H1 (cell line): ENCODE measurements around the gene THAP4. TPM values are rescaled to one million over a fixed set of nuclear protein-coding genes. Genes with fewer than 3 reads are reported as not detected.

Experiments used
- CTCF ChIA-PET: fragments of 300-600 bp; sonication (Branson Sonifier 250); formaldehyde crosslinking; loops from one replicate; lab custom pipeline; 2021; ENCODE audit not compliant: partially characterized antibody; lab: Charles Lee
- POLR2A ChIA-PET: fragments of 300-600 bp; sonication (Branson Sonifier 250); formaldehyde crosslinking; loops from one replicate; lab custom pipeline; 2021; ENCODE audit warnings: inconsistent platforms; ENCODE audit not compliant: partially characterized antibody; lab: Charles Lee
- DNase-seq, 2 experiments: peaks; one replicate each; pipeline versions ENCODE4 v3.0.0 to v3.0.0-alpha.2; 2010 to 2022; ENCODE audit warnings: low spot score in 2 of 2, low read depth in 1 of 2, mixed read lengths in 1 of 2
- FAIRE-seq: peaks from 2 replicates; lab custom pipeline; 2011; peaks lifted over from hg19 to GRCh38; lab: Jason Lieb, UNC
- H2AFZ ChIP-seq: 2 replicates; pipeline ENCODE4 v1.8.1; 2012; ENCODE audit warnings: low read length, inconsistent platforms
- H2AK5ac ChIP-seq: 2 replicates; pipeline ENCODE4 v1.6.1; 2013; ENCODE audit warnings: low read depth, low read length
- H2BK120ac ChIP-seq: replicated peaks from 2 replicates; pipeline ENCODE3; 2013; ENCODE audit warnings: low read depth, low read length, inconsistent platforms
- H2BK12ac ChIP-seq: 2 replicates; pipeline ENCODE4 v1.6.1; 2013; ENCODE audit warnings: low read depth, low read length
- H2BK15ac ChIP-seq: 2 replicates; pipeline ENCODE4 v1.6.1; 2013; ENCODE audit warnings: low read length
- H2BK20ac ChIP-seq: 2 replicates; pipeline ENCODE4 v1.6.1; 2013; ENCODE audit warnings: low read length
- H2BK5ac ChIP-seq: 2 replicates; pipeline ENCODE4 v1.6.1; 2013; ENCODE audit warnings: low read depth, low read length
- H3K14ac ChIP-seq: 2 replicates; pipeline ENCODE4 v1.6.1; 2013; ENCODE audit warnings: inconsistent platforms; ENCODE audit not compliant: insufficient read length
- H3K18ac ChIP-seq: 2 replicates; pipeline ENCODE4 v1.6.1; 2013; ENCODE audit warnings: low read length; ENCODE audit errors: extremely low read depth
- H3K23ac ChIP-seq: 2 replicates; pipeline ENCODE4 v1.6.1; 2013; ENCODE audit warnings: inconsistent platforms; ENCODE audit not compliant: insufficient read length
- H3K23me2 ChIP-seq: 2 replicates; pipeline ENCODE4 v1.6.1; 2013; ENCODE audit warnings: low read depth, low read length
- H3K27ac ChIP-seq: 2 replicates; pipeline ENCODE4 v1.6.1; 2011; ENCODE audit warnings: low read depth, low read length, inconsistent platforms
- H3K27me3 ChIP-seq, 4 experiments: replicated peaks in 1 of 4; 1 replicate in 1 of 4; 2 replicates in 3 of 4; pipeline versions ENCODE4 v1.6.1 to v1.8.1; 2011 to 2013; ENCODE audit warnings: low read length in 3 of 4, mild to moderate bottlenecking in 3 of 4, inconsistent platforms in 2 of 4, mixed read lengths in 2 of 4, moderate library complexity in 1 of 4; ENCODE audit not compliant: control insufficient read depth in 3 of 4, insufficient read depth in 3 of 4; ENCODE audit errors: extremely low read depth in 1 of 4
- H3K36me3 ChIP-seq, 4 experiments: 2 replicates each; pipeline versions ENCODE4 v1.6.1 to v1.8.1; 2011 to 2013; ENCODE audit warnings: mild to moderate bottlenecking in 4 of 4, low read length in 3 of 4, moderate library complexity in 2 of 4, control low read depth in 1 of 4, inconsistent platforms in 1 of 4; ENCODE audit not compliant: insufficient read depth in 4 of 4, control insufficient read depth in 2 of 4
- H3K4ac ChIP-seq: replicated peaks from 2 replicates; pipeline ENCODE3; 2013; ENCODE audit warnings: low read length, low read depth, mixed read lengths, inconsistent platforms; ENCODE audit not compliant: insufficient read length
- H3K4me1 ChIP-seq, 4 experiments: replicated peaks in 1 of 4; 1 replicate in 1 of 4; 2 replicates in 3 of 4; pipeline versions ENCODE4 v1.6.1 to v1.8.1; 2011 to 2013; ENCODE audit warnings: low read length in 3 of 4, inconsistent platforms in 2 of 4, mixed read lengths in 1 of 4; ENCODE audit not compliant: insufficient read depth in 4 of 4, control insufficient read depth in 3 of 4
- H3K4me2 ChIP-seq, 2 experiments: 2 replicates each; pipeline versions ENCODE4 v1.6.1 to v1.8.1; 2011 to 2013; ENCODE audit warnings: low read depth in 2 of 2, low read length in 2 of 2, control low read depth in 1 of 2, inconsistent platforms in 1 of 2, mild to moderate bottlenecking in 1 of 2; ENCODE audit not compliant: insufficient read depth in 1 of 2
- H3K4me3 ChIP-seq, 4 experiments: fragments of 200-600, 300-600 bp in 1 of 4; sonication (generic), shearing (Covaris generic), sonication (Bioruptor Twin) in 1 of 4; 2 replicates each; pipeline versions ENCODE4 v1.5.1 to v1.8.1; 2011 to 2016; ENCODE audit warnings: low read length in 4 of 4, low read depth in 3 of 4, control low read depth in 2 of 4, inconsistent platforms in 2 of 4, mild to moderate bottlenecking in 2 of 4, mixed read lengths in 1 of 4, moderate library complexity in 1 of 4; ENCODE audit not compliant: insufficient read depth in 2 of 4; ENCODE audit errors: extremely low read depth in 1 of 4
- H3K56ac ChIP-seq: replicated peaks from 2 replicates; pipeline ENCODE3; 2013; ENCODE audit warnings: low read depth, mild to moderate bottlenecking, mixed read lengths, low read length, inconsistent platforms; ENCODE audit not compliant: insufficient read length
- H3K79me1 ChIP-seq: 2 replicates; pipeline ENCODE4 v1.6.1; 2013; ENCODE audit warnings: low read depth, low read length, control low read depth
- H3K79me2 ChIP-seq, 2 experiments: 2 replicates each; pipeline versions ENCODE4 v1.6.1 to v1.8.1; 2012 to 2013; ENCODE audit warnings: low read length in 2 of 2, mild to moderate bottlenecking in 2 of 2, inconsistent platforms in 1 of 2; ENCODE audit not compliant: insufficient read depth in 2 of 2, control insufficient read depth in 1 of 2
- H3K9ac ChIP-seq, 4 experiments: replicated peaks in 1 of 4; 1 replicate in 1 of 4; 2 replicates in 3 of 4; pipeline versions ENCODE4 v1.6.1 to v1.8.1; 2011 to 2013; ENCODE audit warnings: low read depth in 3 of 4, low read length in 3 of 4, control low read depth in 2 of 4, mild to moderate bottlenecking in 2 of 4, moderate library complexity in 2 of 4, inconsistent platforms in 1 of 4; ENCODE audit errors: extremely low read depth in 1 of 4
- H3K9me3 ChIP-seq, 2 experiments: 2 replicates each; pipeline versions ENCODE4 v1.6.1 to v1.8.1; 2012 to 2013; ENCODE audit warnings: mild to moderate bottlenecking in 2 of 2, moderate library complexity in 2 of 2, control low read depth in 1 of 2, inconsistent platforms in 1 of 2, low read depth in 1 of 2, low read length in 1 of 2, mixed read lengths in 1 of 2; ENCODE audit not compliant: insufficient read depth in 2 of 2
- H4K20me1 ChIP-seq, 2 experiments: replicated peaks in 1 of 2; 2 replicates each; pipeline versions ENCODE3 to v1.8.1; 2011 to 2013; ENCODE audit warnings: inconsistent platforms in 2 of 2, low read length in 2 of 2, mild to moderate bottlenecking in 1 of 2; ENCODE audit not compliant: insufficient read depth in 2 of 2, control insufficient read depth in 1 of 2
- H4K5ac ChIP-seq: 2 replicates; pipeline ENCODE4 v1.6.1; 2013; ENCODE audit warnings: low read length, low read depth, mixed read lengths, inconsistent platforms; ENCODE audit not compliant: insufficient read length
- H4K8ac ChIP-seq: 2 replicates; pipeline ENCODE4 v1.8.0; 2013; ENCODE audit warnings: mild to moderate bottlenecking, moderate library complexity, low read length, inconsistent platforms; ENCODE audit not compliant: insufficient read depth; ENCODE audit errors: extremely low read depth
- H4K91ac ChIP-seq: replicated peaks from 2 replicates; pipeline ENCODE3; 2013; ENCODE audit warnings: low read length, mixed read lengths, inconsistent platforms; ENCODE audit not compliant: insufficient read length
- KDM5A ChIP-seq: fragments of 200-600 bp; IDR thresholded peaks from 2 replicates; pipeline ENCODE4 v1.7.1; 2012; ENCODE audit warnings: mild to moderate bottlenecking, low read length, inconsistent platforms, mixed read lengths
- POLR2AphosphoS5 ChIP-seq: IDR thresholded peaks from 2 replicates; pipeline ENCODE4 v1.6.1; 2011; ENCODE audit warnings: low read depth, low read length
- RBBP5 ChIP-seq: IDR thresholded peaks from 2 replicates; pipeline ENCODE4 v1.7.1; 2012; ENCODE audit warnings: low read depth, mild to moderate bottlenecking, inconsistent platforms, low read length, moderate library complexity, borderline replicate concordance
- whole genome bisulfite sequencing, 2 experiments: shearing (Covaris generic) in 1 of 2; methylation state at CpG; one replicate each; pipeline versions ENCODE4 v1.1.6 to v1.1.7; 2013 to 2015; ENCODE audit warnings: low lambda C conversion rate in 2 of 2, mixed read lengths in 2 of 2, inconsistent platforms in 1 of 2, low coverage in 1 of 2, missing lambda C conversion rate in 1 of 2; ENCODE audit not compliant: insufficient replicate concordance in 2 of 2, insufficient coverage in 1 of 2, insufficient read length in 1 of 2; ENCODE audit errors: extremely low coverage in 1 of 2, missing lambda C conversion rate in 1 of 2; 5-methylcytosine and 5-hydroxymethylcytosine counted together
- polyA plus RNA-seq, 7 experiments: library from polyadenylated mRNA; depleted of rRNA in 3 of 7; stranded (reverse) in 5 of 7; unstranded in 2 of 7; fragments of >200 nt in 5 of 7; fragments of 200-250 nt in 2 of 7; gene quantifications; 1 replicate in 5 of 7; 2 replicates in 1 of 7; 4 replicates in 1 of 7; pipeline versions ENCODE4 v1.2.1 to v1.2.3, GENCODE V29; 2011 to 2013; ENCODE audit warnings: missing spikeins in 2 of 7, mixed read lengths in 2 of 7
- total RNA-seq: library from RNA; stranded (reverse); fragmentation: NEBNext Ultra II Directional; extraction: Animal tissue kit (Norgen Biotek cat#: 25700); gene quantifications from 2 replicates; pipeline ENCODE4 v1.2.1, GENCODE V29; 2021

The THAP4 gene
- total and polyA plus RNA-seq, 2 of the 8 experiments (the other 6 are each of a cell fraction or from before 2014, with no cell fraction given): 78.9 to 83.6 TPM

DNA sequence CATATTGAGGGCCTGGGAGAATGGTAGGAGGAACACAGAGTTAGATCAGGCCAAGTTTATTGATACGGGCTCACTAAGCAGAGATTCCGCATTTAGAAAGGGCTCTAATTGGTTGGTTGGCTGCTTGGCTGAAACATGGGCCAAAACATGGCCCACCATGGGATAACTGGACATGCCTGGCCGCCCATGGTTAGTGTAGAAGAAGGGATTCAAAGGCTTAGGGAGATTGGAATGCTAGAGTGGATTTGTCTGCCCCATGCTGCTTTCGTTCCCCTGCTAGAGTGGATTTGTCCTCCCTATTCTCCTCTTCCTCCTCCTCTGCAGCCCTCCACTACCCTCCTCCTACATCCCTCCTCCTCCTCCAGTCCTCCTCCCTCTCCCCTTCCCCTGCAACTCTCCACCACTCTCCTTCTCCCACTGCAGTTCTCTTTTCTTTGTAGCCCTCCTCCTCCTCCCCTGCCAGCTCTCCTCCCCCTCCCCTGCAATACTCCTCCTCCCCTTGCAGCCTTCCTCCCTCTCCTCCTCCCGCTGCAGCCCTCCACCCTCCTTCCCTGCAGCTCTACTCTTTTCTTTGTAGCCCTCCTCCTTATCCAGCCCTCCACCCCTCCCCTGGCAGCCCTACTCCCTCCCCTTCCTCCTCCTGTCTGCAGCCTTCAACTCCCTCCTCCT, 61.2 kb downstream of the THAP4 start:
- Histone ChIP-seq H3K9ac (no peak overlapping the region), H3K23me2 (no peaks in the 10 kb centered on the region; the same call in 1 of the 2 replicates), H3K79me2 (no peaks in the 10 kb centered on the region), H3K4me2 (no peak overlapping the region), H2BK12ac (no peak overlapping the region), H3K27ac (no peak overlapping the region), H3K56ac (no peak overlapping the region), H3K9me3 (peaks cover 0 to 2% of the 10 kb centered on the region in 2 experiments; a peak in 1 of 4 replicates), H4K91ac (no peak overlapping the region), H4K5ac (no peak overlapping the region), H3K4ac (no peak overlapping the region), H3K27me3 (no peaks in the 10 kb centered on the region), H3K79me1 (no peaks in the 10 kb centered on the region; the same call in none of the 2 replicates), H2AK5ac (no peak overlapping the region), H2BK15ac (no peak overlapping the region), H2BK20ac (no peak overlapping the region), H4K20me1 (no peaks in the 10 kb centered on the region), H2BK5ac (no peak overlapping the region), H3K36me3 (peaks cover 0 to 4% (median 2%) of the 10 kb centered on the region in 4 experiments; a peak in 2 of 8 replicates), H3K14ac (no peak overlapping the region), H2AFZ (no peak overlapping the region), H3K23ac (no peak overlapping the region), H3K4me1 (peaks cover 0 to 9% (median 0%) of the 10 kb centered on the region in 4 experiments; a peak in 1 of 7 replicates), H2BK120ac (no peak overlapping the region), H4K8ac (no peak overlapping the region), H3K4me3 (no peak overlapping the region), H3K18ac (no peak overlapping the region)
- WGBS, 2 experiments: 85% methylated on average over 4 of the region's 5 CpGs; no CpG with 5 or more reads in 1 of the 2 experiments
- FAIRE-seq (no peak), DNase-seq (no peak)
- POLR2A ChIA-PET: interaction anchor here (0.8 to 1.0 kb wide), 2 partner anchors 27 to 109 kb away, joined by 3 to 4 read pairs; no protein-coding TSS in a partner anchor
- TF ChIP-seq POLR2AphosphoS5 (no peak), KDM5A (no peak), RBBP5 (no peak)
- CTCF ChIA-PET: interaction anchor here (0.6 to 1.9 kb wide), 4 partner anchors 15 to 72 kb away, joined by 3 to 5 read pairs (median 4); no protein-coding TSS in a partner anchor
